Measurements from ENCODE around the gene GDAP2. TPM values are rescaled to one million over a fixed set of nuclear protein-coding genes. Genes with fewer than 3 reads are reported as not detected.

Gene GDAP2
- total RNA-seq, 1 experiment from 2014 or later = 38.1 TPM

DNA sequence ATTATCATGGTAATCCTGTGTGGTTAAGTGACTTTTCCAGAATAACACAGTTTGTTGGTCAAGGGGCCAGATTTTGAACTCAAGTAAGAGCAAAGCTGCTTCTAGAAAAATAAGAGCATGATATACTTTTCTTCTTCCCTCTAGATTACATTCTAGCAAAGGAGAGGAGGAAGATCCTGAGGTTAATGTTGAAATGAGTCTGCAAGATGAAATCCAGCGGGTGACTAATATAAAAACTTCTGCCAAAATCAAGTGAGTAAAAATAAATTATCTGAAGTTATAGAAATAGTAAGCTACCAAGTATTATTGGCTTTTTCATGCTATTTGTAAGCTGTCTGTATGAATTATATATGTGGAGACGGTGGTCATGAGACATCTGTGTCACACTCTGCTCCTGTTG is 12.9 kb upstream of the GDAP2 start:
- H3K27me3 ChIP-seq (ENCODE audit: insufficient read depth, low read depth) = no peaks in the 10 kb centered on the region
- no TSS peak for BruUV-seq (replicated peaks)
- ChIA-PET POLR2A (ENCODE audit: unreplicated experiment) (interaction anchor here (0.6 kb wide), 1 partner anchor 146 kb away, joined by 3 read pairs; no protein-coding TSS in a partner anchor), CTCF (no interaction called here)
- no peaks in the 10 kb centered on the region for H3F3A ChIP-seq (ENCODE audit: insufficient read depth, low read depth)
- TF ChIP-seq EZH2 (IDR thresholded peaks at IDR 0.05; ENCODE audit: low read depth) = no peak
- TF ChIP-seq, protein P1, sequence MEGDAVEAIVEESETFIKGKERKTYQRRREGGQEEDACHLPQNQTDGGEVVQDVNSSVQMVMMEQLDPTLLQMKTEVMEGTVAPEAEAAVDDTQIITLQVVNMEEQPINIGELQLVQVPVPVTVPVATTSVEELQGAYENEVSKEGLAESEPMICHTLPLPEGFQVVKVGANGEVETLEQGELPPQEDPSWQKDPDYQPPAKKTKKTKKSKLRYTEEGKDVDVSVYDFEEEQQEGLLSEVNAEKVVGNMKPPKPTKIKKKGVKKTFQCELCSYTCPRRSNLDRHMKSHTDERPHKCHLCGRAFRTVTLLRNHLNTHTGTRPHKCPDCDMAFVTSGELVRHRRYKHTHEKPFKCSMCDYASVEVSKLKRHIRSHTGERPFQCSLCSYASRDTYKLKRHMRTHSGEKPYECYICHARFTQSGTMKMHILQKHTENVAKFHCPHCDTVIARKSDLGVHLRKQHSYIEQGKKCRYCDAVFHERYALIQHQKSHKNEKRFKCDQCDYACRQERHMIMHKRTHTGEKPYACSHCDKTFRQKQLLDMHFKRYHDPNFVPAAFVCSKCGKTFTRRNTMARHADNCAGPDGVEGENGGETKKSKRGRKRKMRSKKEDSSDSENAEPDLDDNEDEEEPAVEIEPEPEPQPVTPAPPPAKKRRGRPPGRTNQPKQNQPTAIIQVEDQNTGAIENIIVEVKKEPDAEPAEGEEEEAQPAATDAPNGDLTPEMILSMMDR (conservative IDR thresholded peaks at IDR 0.05) = no peak
- no peak overlapping the region for H3K4me3 ChIP-seq
- no peaks in the 10 kb centered on the region for H3K4me1 ChIP-seq (replicated peaks; ENCODE audit: insufficient read depth)
- DNase-seq = no peak
- H3K27ac ChIP-seq = no peak overlapping the region
- H3K36me3 ChIP-seq (ENCODE audit: low read depth) = peaks cover 85% of the 10 kb centered on the region
- no peaks in the 10 kb centered on the region for H3K9me2 ChIP-seq (ENCODE audit: insufficient read depth)
- intact Hi-C loops (cut with micrococcal nuclease; ENCODE audit: unreplicated experiment) = no loop called here
- no peaks in the 10 kb centered on the region for H3K9me3 ChIP-seq (ENCODE audit: insufficient read depth, low read depth)
- H2AFZ ChIP-seq = no peak overlapping the region
- peaks cover 8% of the 10 kb centered on the region for H4K20me1 ChIP-seq (ENCODE audit: insufficient read depth)
- H3K4me2 ChIP-seq = no peak overlapping the region
- no peaks in the 10 kb centered on the region for H3K79me2 ChIP-seq (ENCODE audit: low read depth)

DNA sequence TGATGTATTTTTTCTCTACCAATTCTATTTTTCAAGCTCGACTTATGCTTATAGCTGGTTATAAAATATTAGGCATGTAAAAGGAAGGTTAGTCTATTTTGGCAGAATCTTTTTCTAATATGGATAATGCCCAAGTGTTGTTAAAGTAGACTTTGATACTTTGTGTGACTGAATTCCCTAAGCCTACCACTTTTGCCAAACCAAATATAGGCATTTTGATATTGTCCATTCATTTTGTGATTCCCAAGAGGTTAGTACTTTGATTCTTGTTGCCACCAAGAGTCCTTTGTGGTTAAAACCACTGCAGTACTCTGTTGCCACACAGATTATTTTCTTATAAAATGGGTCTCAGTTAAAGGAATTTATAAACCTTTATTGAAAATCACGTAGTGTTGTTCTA is 4.3 kb upstream of the GDAP2 start:
- no peak for DNase-seq
- intact Hi-C loops (cut with micrococcal nuclease; ENCODE audit: unreplicated experiment) = no loop called here
- no peak overlapping the region for H3K4me3 ChIP-seq
- peaks cover 55% of the 10 kb centered on the region for H3K79me2 ChIP-seq (ENCODE audit: low read depth)
- peaks cover 32% of the 10 kb centered on the region for H4K20me1 ChIP-seq (ENCODE audit: insufficient read depth)
- H2AFZ ChIP-seq = no peak overlapping the region
- no peaks in the 10 kb centered on the region for H3K9me2 ChIP-seq (ENCODE audit: insufficient read depth)
- POLR2A ChIA-PET (ENCODE audit: unreplicated experiment) = no interaction called here
- CTCF ChIA-PET = no interaction called here
- BruUV-seq (replicated peaks) = no TSS peak
- peaks cover 21% of the 10 kb centered on the region for H3K4me1 ChIP-seq (replicated peaks; ENCODE audit: insufficient read depth)
- peaks cover 6% of the 10 kb centered on the region for H3F3A ChIP-seq (ENCODE audit: insufficient read depth, low read depth)
- peaks cover 53% of the 10 kb centered on the region for H3K36me3 ChIP-seq (ENCODE audit: low read depth)
- H3K4me2 ChIP-seq = no peak overlapping the region
- no peaks in the 10 kb centered on the region for H3K27me3 ChIP-seq (ENCODE audit: insufficient read depth, low read depth)
- TF ChIP-seq EZH2 (IDR thresholded peaks at IDR 0.05; ENCODE audit: low read depth) = no peak
- TF ChIP-seq, protein P1 (conservative IDR thresholded peaks at IDR 0.05) = no peak
- H3K27ac ChIP-seq = no peak overlapping the region
- H3K9me3 ChIP-seq (ENCODE audit: insufficient read depth, low read depth) = no peaks in the 10 kb centered on the region

DNA sequence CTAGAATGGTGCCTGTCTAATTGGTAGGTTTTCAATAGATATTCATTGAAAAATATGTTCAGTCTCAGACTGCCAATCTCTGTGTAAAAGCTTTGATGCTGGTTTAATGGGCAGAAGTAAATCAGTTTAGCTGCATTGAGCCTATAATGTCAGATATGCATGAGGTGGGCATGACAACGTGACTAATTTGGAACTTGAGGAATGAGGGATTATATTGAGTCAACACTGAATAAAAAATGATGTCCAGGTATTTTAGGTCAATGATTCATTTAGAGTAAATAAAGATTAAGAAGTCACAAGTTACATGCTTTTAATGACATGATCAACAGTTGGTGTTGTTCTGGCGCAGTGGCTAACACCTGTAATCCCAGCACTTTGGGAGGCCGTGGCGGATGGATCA is 3.2 kb upstream of the GDAP2 start:
- peaks cover 67% of the 10 kb centered on the region for H3K79me2 ChIP-seq (ENCODE audit: low read depth)
- no peaks in the 10 kb centered on the region for H3K9me3 ChIP-seq (ENCODE audit: insufficient read depth, low read depth)
- H3F3A ChIP-seq (ENCODE audit: insufficient read depth, low read depth) = peaks cover 6% of the 10 kb centered on the region
- intact Hi-C loops (cut with micrococcal nuclease; ENCODE audit: unreplicated experiment) = no loop called here
- no peak overlapping the region for H3K4me3 ChIP-seq
- no TSS peak for BruUV-seq (replicated peaks)
- no peaks in the 10 kb centered on the region for H3K27me3 ChIP-seq (ENCODE audit: insufficient read depth, low read depth)
- peak overlapping the region; percentile 81 for H3K4me2 ChIP-seq
- H3K9me2 ChIP-seq (ENCODE audit: insufficient read depth) = no peaks in the 10 kb centered on the region
- CTCF ChIA-PET = no interaction called here
- no peak overlapping the region for H2AFZ ChIP-seq
- peaks cover 42% of the 10 kb centered on the region for H4K20me1 ChIP-seq (ENCODE audit: insufficient read depth)
- H3K4me1 ChIP-seq (replicated peaks; ENCODE audit: insufficient read depth) = peaks cover 30% of the 10 kb centered on the region
- H3K27ac ChIP-seq = no peak overlapping the region
- peaks cover 42% of the 10 kb centered on the region for H3K36me3 ChIP-seq (ENCODE audit: low read depth)
- POLR2A ChIA-PET (ENCODE audit: unreplicated experiment) = no interaction called here
- DNase-seq = peak in 1 of 2 experiments; percentile 74
- TF ChIP-seq EZH2 (IDR thresholded peaks at IDR 0.05; ENCODE audit: low read depth) = no peak
- TF ChIP-seq, protein P1 (conservative IDR thresholded peaks at IDR 0.05) = no peak
